ENCODE data around the gene ZNF587.
"Not testable (repeated sequence)": the region's sequence is repeated elsewhere in the genome, so short reads cannot be mapped to it uniquely, and the experiment has no call there.

Gene ZNF587

DNA sequence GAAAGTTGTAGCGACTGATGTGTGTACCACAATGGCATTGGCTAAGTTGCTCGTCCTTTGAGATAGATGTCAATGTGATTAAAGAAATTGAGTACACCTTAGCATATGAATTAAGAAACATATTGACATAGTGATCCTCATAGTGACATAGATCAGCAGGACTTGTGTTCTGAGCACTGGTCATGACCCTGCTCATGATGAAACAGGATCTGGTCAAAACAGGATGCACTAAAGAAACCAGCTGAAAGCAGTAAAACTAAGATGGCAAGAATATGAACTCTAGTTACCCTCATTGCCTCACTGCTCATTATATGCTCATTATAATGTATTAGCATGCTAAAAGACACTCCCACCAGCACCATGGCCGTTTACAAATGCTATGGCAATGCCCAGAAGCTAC is 2.5 kb upstream of the ZNF587 start:
- H3K27me3 ChIP-seq (ENCODE audit: control insufficient read depth in 3 of 3, insufficient read depth in 3 of 3, low read depth in 1 of 3, low read length in 3 of 3); H2BK12ac ChIP-seq (ENCODE audit: low read length); H2BK15ac ChIP-seq (ENCODE audit: low read length); H2AFZ ChIP-seq (ENCODE audit: low read length); DNase-seq (ENCODE audit: low spot score); H3K23ac ChIP-seq (ENCODE audit: low read depth, low read length, poor library complexity); H3K4me2 ChIP-seq (ENCODE audit: insufficient read depth, low read length, poor library complexity, severe bottlenecking); H3K9ac ChIP-seq (ENCODE audit: low read depth, low read length, poor library complexity); H4K8ac ChIP-seq (ENCODE audit: low read depth, low read length); H3K4ac ChIP-seq (ENCODE audit: low read length); H3K79me1 ChIP-seq (ENCODE audit: low read depth, low read length); H2BK5ac ChIP-seq (ENCODE audit: low read length); H3K14ac ChIP-seq (ENCODE audit: low read length); H3K27ac ChIP-seq (replicated peaks; ENCODE audit: low read length); H3K9me3 ChIP-seq (replicated peaks in 1 of 2; ENCODE audit: control insufficient read depth in 2 of 2, insufficient read depth in 1 of 2, low read depth in 1 of 2, low read length in 2 of 2); H4K91ac ChIP-seq (ENCODE audit: low read depth, low read length, poor library complexity); H2AK5ac ChIP-seq (ENCODE audit: low read depth, low read length); H3K18ac ChIP-seq (ENCODE audit: low read length); H3K4me3 ChIP-seq (ENCODE audit: low read length in 2 of 2); H2BK120ac ChIP-seq (ENCODE audit: low read depth, low read length): not testable (repeated sequence)
- WGBS, 2 donors (ENCODE audit: extremely low coverage in 2 of 2, insufficient read length in 2 of 2, insufficient replicate concordance in 1 of 2) = no CpG with 5 or more reads among the region's 3 CpGs
- peaks cover 8 to 10% of the 10 kb centered on the region in 2 donors for H3K4me1 ChIP-seq (ENCODE audit: control insufficient read depth in 2 of 2, insufficient read depth in 1 of 2, low read depth in 1 of 2, low read length in 2 of 2)
- peaks cover 10 to 62% of the 10 kb centered on the region in 2 donors for H3K36me3 ChIP-seq (replicated peaks in 1 of 2; ENCODE audit: control insufficient read depth in 2 of 2, insufficient read depth in 2 of 2, low read length in 2 of 2)

DNA sequence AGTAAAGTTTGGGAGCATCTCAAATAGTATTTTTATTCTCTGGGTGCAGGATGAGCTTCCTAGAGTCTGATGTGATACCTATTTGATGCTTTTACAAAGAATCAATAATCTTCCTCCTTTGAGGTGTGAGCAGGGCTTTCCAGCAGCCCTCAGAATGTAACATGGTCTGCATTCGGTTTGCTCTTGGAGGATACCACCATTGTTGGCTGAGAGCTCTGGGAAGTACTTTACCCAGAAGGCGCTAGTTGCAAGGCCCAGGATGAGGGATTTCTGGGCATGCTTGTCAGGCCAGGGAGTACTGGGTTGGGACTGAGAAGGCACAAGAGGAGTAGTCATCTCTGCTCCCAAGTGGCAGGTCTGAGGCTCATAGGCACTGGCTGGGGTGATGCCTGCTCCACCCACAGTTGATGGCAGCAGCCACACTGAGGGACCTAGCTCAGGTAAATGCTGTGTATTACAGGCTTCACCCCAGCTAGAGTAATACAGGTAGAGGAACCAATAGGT is 445 bp upstream of the ZNF587 start:
- Histone ChIP-seq H3K4me2 (ENCODE audit: insufficient read depth, low read length, poor library complexity, severe bottlenecking) (peak overlapping the region; percentile 23), H3K4me3 (ENCODE audit: low read length in 2 of 2) (peak overlapping the region in 1 of 2 donors; percentile 72), H3K36me3 (replicated peaks in 1 of 2; ENCODE audit: control insufficient read depth in 2 of 2, insufficient read depth in 2 of 2, low read length in 2 of 2) (peaks cover 8 to 61% of the 10 kb centered on the region in 2 donors), H3K4me1 (ENCODE audit: control insufficient read depth in 2 of 2, insufficient read depth in 1 of 2, low read depth in 1 of 2, low read length in 2 of 2) (peaks cover 8 to 10% of the 10 kb centered on the region in 2 donors)
- H2BK12ac ChIP-seq (ENCODE audit: low read length); H2BK5ac ChIP-seq (ENCODE audit: low read length); H3K79me1 ChIP-seq (ENCODE audit: low read depth, low read length); H2BK15ac ChIP-seq (ENCODE audit: low read length); H3K14ac ChIP-seq (ENCODE audit: low read length); H2BK120ac ChIP-seq (ENCODE audit: low read depth, low read length); H3K27me3 ChIP-seq (ENCODE audit: control insufficient read depth in 3 of 3, insufficient read depth in 3 of 3, low read depth in 1 of 3, low read length in 3 of 3); H3K9me3 ChIP-seq (replicated peaks in 1 of 2; ENCODE audit: control insufficient read depth in 2 of 2, insufficient read depth in 1 of 2, low read depth in 1 of 2, low read length in 2 of 2); DNase-seq (ENCODE audit: low spot score); H4K91ac ChIP-seq (ENCODE audit: low read depth, low read length, poor library complexity); H2AK5ac ChIP-seq (ENCODE audit: low read depth, low read length); H2AFZ ChIP-seq (ENCODE audit: low read length); H3K23ac ChIP-seq (ENCODE audit: low read depth, low read length, poor library complexity); H3K18ac ChIP-seq (ENCODE audit: low read length); H3K4ac ChIP-seq (ENCODE audit: low read length); H3K9ac ChIP-seq (ENCODE audit: low read depth, low read length, poor library complexity); H4K8ac ChIP-seq (ENCODE audit: low read depth, low read length); H3K27ac ChIP-seq (replicated peaks; ENCODE audit: low read length): not testable (repeated sequence)
- no CpG with 5 or more reads among the region's 2 CpGs for WGBS, 2 donors (ENCODE audit: extremely low coverage in 2 of 2, insufficient read length in 2 of 2, insufficient replicate concordance in 1 of 2)

DNA sequence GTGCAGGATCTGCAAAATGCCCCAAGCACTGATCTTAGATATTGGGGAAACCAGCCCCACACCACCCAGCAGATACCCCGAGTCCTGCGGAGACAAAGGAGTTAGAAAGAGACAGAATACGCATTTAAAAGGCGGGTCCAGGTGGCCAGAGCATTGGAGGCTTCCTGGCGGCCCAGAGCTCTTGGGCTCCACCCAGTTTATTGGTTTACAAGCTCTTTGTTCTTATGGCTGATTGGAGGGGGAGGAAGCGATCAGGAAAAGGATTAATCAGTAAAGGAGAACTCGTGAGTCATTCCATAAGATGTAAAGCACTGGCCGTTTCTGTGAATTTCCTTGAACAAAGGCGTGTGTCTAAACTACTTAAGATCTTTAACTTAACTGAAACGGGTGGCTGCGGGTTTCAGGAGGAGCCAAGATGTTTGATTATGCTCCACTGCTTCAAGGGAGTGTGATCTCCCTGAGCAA is 926 bp downstream of the ZNF587 start:
- Histone ChIP-seq H2BK12ac (ENCODE audit: low read length) (no peak overlapping the region), H3K4ac (ENCODE audit: low read length) (no peak overlapping the region), H3K27ac (replicated peaks; ENCODE audit: low read length) (no peak overlapping the region), H4K8ac (ENCODE audit: low read depth, low read length) (no peak overlapping the region), H3K79me1 (ENCODE audit: low read depth, low read length) (peaks cover 3% of the 10 kb centered on the region), H2AK5ac (ENCODE audit: low read depth, low read length) (no peak overlapping the region), H3K14ac (ENCODE audit: low read length) (no peak overlapping the region), H3K36me3 (replicated peaks in 1 of 2; ENCODE audit: control insufficient read depth in 2 of 2, insufficient read depth in 2 of 2, low read length in 2 of 2) (peaks cover 2 to 58% of the 10 kb centered on the region in 2 donors), H4K91ac (ENCODE audit: low read depth, low read length, poor library complexity) (no peak overlapping the region), H2BK120ac (ENCODE audit: low read depth, low read length) (no peak overlapping the region), H3K4me3 (ENCODE audit: low read length in 2 of 2) (peak overlapping the region; percentile 72 to 79), H3K23ac (ENCODE audit: low read depth, low read length, poor library complexity) (no peak overlapping the region), H3K9ac (ENCODE audit: low read depth, low read length, poor library complexity) (no peak overlapping the region), H2BK15ac (ENCODE audit: low read length) (no peak overlapping the region), H3K27me3 (ENCODE audit: control insufficient read depth in 3 of 3, insufficient read depth in 3 of 3, low read depth in 1 of 3, low read length in 3 of 3) (no peaks in the 10 kb centered on the region), H3K4me1 (ENCODE audit: control insufficient read depth in 2 of 2, insufficient read depth in 1 of 2, low read depth in 1 of 2, low read length in 2 of 2) (peaks cover 8 to 10% of the 10 kb centered on the region in 2 donors), H2BK5ac (ENCODE audit: low read length) (no peak overlapping the region), H2AFZ (ENCODE audit: low read length) (peak overlapping the region; percentile 32), H3K4me2 (ENCODE audit: insufficient read depth, low read length, poor library complexity, severe bottlenecking) (peak overlapping the region; percentile 67), H3K18ac (ENCODE audit: low read length) (no peak overlapping the region), H3K9me3 (replicated peaks in 1 of 2; ENCODE audit: control insufficient read depth in 2 of 2, insufficient read depth in 1 of 2, low read depth in 1 of 2, low read length in 2 of 2) (peaks cover 0 to 9% of the 10 kb centered on the region in 2 donors)
- WGBS, 2 donors (ENCODE audit: extremely low coverage in 2 of 2, insufficient read length in 2 of 2, insufficient replicate concordance in 1 of 2) = no CpG with 5 or more reads among the region's 11 CpGs
- peak; percentile 9 for DNase-seq (ENCODE audit: low spot score)

DNA sequence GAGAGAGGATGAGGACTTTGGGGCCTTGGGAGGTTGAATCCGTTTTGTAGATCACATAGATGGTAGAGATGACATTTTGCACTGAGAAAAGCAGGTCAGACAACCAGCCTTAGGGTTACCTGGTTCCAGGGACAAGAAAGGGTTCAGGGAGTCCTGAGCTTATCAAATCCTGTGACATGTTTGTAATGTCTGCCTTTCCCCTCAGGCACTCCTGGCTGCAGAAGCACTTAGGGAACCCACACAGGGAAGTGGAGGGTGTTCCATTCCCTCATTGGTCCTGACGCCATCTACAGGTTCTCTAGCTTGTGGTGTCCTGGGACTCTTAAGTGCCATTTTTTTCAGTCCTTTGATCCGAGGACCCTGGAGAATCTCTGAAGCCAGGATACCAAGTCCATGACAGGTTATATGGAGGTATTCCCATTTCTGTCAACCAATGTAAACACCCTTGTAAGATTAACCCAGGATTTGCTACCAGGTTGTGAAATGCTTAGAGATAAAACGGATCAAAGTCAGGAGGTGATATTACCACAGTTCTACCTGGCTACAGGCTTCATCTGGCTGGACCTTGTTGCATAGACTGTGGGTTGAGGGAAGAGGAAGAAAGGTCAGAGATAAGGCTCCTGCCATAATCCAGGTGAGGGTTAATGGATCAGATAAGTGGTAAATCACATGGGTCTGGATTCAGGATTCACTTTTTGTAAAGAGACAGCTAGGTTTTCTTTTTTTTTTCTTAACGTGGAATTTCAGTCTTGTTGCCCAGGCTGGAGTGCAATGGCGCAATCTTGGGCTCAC is 2.3 kb downstream of the ZNF587 start:
- Histone ChIP-seq H3K36me3 (replicated peaks in 1 of 2; ENCODE audit: control insufficient read depth in 2 of 2, insufficient read depth in 2 of 2, low read length in 2 of 2) (peaks cover 9 to 61% of the 10 kb centered on the region in 2 donors), H3K4me1 (ENCODE audit: control insufficient read depth in 2 of 2, insufficient read depth in 1 of 2, low read depth in 1 of 2, low read length in 2 of 2) (peaks cover 8 to 10% of the 10 kb centered on the region in 2 donors)
- not testable (repeated sequence) for H3K9me3 ChIP-seq (replicated peaks in 1 of 2; ENCODE audit: control insufficient read depth in 2 of 2, insufficient read depth in 1 of 2, low read depth in 1 of 2, low read length in 2 of 2); H3K4me2 ChIP-seq (ENCODE audit: insufficient read depth, low read length, poor library complexity, severe bottlenecking); H2BK12ac ChIP-seq (ENCODE audit: low read length); H2BK5ac ChIP-seq (ENCODE audit: low read length); DNase-seq (ENCODE audit: low spot score); H2BK15ac ChIP-seq (ENCODE audit: low read length); H4K8ac ChIP-seq (ENCODE audit: low read depth, low read length); H2BK120ac ChIP-seq (ENCODE audit: low read depth, low read length); H3K27ac ChIP-seq (replicated peaks; ENCODE audit: low read length); H2AK5ac ChIP-seq (ENCODE audit: low read depth, low read length); H4K91ac ChIP-seq (ENCODE audit: low read depth, low read length, poor library complexity); H3K14ac ChIP-seq (ENCODE audit: low read length); H3K27me3 ChIP-seq (ENCODE audit: control insufficient read depth in 3 of 3, insufficient read depth in 3 of 3, low read depth in 1 of 3, low read length in 3 of 3); H3K4ac ChIP-seq (ENCODE audit: low read length); H3K23ac ChIP-seq (ENCODE audit: low read depth, low read length, poor library complexity); H3K4me3 ChIP-seq (ENCODE audit: low read length in 2 of 2); H3K18ac ChIP-seq (ENCODE audit: low read length); H3K9ac ChIP-seq (ENCODE audit: low read depth, low read length, poor library complexity); H2AFZ ChIP-seq (ENCODE audit: low read length); H3K79me1 ChIP-seq (ENCODE audit: low read depth, low read length)
- no CpG with 5 or more reads among the region's 6 CpGs for WGBS, 2 donors (ENCODE audit: extremely low coverage in 2 of 2, insufficient read length in 2 of 2, insufficient replicate concordance in 1 of 2)

Measured in neuronal stem cell (in vitro differentiated cells).